NCI-H1417 treated with DMSO at 0.1 percent for 48 hours (cell line): ENCODE data around the gene EBI3.
"Not testable (repeated sequence)": the region's sequence is repeated elsewhere in the genome, so short reads cannot be mapped to it uniquely, and the experiment has no call there.

Experiments
- DNase-seq: peaks from one replicate; lab custom pipeline; 2025; lab: John Stamatoyannopoulos, UW

EBI3 gene

GRCh38 chr19:4229179-4229931 lies at the start of gene EBI3:
Gene EBI3 (plus strand): TSS chr19:4229523. CDS start chr19:4229551, 28 bp downstream.
- DNase-seq = no peak

- DNase-seq = no peak
These were observed 48.2 kb upstream of the EBI3 start for GRCh38 chr19:4181053-4181508.

DNA sequence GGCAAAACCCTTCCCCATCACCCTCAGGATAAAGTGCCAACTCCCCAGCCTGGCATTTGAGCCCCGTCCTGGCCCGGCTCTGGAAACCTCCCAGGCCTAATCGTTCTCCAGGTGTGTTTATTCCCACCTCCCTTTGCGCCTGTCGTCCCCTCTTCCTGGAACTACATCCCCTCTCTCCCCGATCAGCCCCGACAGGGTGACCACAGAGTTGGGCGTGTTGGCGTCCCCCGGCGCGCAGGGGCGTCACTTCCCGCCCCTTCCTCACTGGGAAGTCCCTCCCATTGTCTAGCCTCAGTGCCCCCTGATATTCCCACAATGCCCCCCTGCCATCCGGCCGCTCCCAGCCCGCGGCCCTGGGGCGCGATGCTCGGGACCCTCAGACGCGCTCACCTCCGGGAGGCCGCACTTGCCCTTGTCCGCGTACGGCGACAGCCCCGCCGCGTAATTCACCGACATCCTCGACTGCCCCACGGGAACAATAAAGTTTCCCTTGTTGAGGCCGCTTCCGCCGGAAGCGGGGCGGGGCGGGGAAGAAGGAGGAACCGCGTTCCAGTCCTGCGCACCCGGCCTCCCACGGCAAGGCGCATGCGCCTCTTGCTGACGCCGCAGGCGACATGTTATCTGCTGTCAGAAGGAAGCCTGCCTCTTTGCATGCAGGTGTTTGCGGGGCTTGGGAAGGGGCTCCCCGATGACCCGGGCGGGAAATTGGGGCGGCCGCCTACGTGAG lies 47.1 kb upstream of the EBI3 start, which contains the start of the genes ANKRD24 and SIRT6:
Gene ANKRD24, plus strand, starts transcription at position 606 of the 727 bp plus-strand sequence. CDS start 3,737 bp downstream, outside the sequence.
Gene SIRT6, minus strand, starts transcription at position 480 of the 727 bp plus-strand sequence. Its CDS starts 24 bp downstream, at position 456.
- peak; percentile 79 for DNase-seq

- no peak for DNase-seq
These were observed 45.2 kb upstream of the EBI3 start for GRCh38 chr19:4183967-4184717.

- no peak for DNase-seq
These were observed 44.5 kb upstream of the EBI3 start for GRCh38 chr19:4184718-4185352.

GRCh38 chr19:4185413-4186086 lies 43.8 kb upstream of the EBI3 start:
- DNase-seq = no peak

DNA sequence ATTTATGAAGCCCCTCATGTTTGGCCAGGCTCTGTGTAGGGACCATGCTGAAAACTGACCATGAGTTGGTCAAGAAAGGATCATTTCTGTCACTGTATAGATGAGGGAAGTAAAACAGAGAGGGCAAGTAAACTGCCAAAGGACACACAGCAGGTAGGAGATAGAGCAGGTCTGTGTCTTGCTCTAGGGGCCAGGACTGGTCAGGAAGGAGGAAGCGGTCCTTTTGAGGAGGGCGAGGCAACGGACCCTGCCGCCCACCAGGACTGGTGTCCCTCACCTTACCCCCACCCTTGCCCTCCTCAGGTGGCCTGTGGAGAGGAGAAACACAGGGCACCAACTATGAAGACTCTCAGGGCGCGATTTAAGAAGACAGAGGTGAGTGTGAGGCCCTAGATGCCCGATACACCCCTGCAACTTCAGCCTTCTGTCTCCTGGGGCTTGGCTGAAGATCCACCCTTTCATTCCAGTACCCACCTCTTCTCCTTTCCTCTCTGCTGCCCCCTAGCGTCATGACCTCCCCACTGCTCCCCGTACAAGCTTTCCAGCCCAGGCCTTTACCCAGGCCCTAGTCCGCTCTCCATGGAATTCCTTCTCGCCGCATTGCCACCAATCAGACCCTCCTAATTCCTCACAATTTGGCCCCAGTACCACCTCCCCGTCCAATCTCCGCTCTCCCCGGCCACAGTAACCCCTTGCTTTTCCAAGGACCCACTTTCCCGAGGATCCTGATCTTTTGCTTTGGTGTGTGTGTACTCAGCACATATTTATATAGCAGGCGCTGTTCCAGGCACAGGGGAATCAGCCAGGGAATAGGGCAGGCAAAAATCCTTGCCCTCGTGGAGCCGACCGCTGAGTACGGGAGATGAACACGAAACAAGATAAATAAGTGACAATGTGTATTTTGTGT lies 43.0 kb upstream of the EBI3 start:
- DNase-seq = no peak

DNA sequence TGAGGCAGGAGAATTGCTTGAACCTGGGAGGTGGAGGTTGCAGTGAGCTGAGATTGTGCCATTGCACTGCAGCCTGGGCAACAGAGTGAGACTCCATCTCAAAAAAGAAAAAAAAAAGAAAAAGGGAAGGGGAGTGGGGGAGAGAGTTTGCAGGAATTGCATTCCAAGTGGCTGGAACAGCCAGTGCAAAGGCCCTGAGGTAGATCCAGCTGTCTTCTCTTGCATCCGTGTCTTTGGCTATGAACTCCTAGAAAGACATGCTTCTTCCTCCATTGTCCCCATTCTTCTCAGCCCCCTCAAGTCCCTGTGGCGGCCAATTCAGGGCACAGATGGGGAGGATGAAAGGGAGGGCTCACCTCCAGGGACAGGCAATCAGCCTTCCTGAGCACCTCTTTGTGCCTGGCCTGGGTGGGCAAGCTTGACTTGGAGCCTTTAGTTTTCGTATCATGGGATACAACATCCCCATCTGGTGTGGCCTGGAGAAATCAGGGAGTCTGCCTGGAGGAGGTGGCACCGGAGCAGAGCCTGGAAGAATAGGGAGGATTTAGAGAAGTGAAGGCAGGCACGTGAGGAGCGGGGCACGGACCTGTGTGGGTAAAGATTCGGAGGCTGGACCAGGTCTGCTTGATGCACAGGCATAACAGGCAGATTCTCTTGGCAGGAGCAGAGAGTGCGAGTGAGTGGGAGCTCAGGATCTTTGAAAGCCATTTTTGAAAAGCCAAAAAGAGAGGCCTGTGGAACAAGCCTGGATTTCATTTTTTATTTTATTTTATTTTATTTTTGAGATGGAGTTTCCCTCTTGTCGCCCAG lies 41.8 kb upstream of the EBI3 start:
- no peak for DNase-seq

DNA sequence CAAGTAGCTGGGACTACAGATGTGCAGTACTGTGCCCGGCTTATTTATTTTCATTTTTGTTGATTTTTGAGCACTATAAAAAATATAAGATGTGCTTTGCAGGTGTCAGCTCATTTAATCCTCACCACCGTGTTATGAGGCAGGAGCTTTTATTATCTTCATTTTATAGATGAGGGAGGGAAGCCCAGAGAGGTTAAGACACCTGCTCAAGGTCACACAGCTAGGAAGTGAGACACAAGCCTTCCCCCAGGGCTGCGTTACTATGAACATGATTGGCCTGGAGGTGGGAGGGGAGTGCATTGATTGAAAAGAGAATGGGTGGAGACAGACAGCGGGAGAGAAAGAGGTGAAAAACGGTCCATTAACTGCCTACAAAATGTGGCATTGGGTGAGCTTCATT lies 39.7 kb upstream of the EBI3 start:
- DNase-seq = no peak

- not testable (repeated sequence) for DNase-seq
These were observed 36.8 kb upstream of the EBI3 start for GRCh38 chr19:4192537-4192936.

- DNase-seq = no peak
These were observed 35.0 kb upstream of the EBI3 start for GRCh38 chr19:4194353-4194752.

DNA sequence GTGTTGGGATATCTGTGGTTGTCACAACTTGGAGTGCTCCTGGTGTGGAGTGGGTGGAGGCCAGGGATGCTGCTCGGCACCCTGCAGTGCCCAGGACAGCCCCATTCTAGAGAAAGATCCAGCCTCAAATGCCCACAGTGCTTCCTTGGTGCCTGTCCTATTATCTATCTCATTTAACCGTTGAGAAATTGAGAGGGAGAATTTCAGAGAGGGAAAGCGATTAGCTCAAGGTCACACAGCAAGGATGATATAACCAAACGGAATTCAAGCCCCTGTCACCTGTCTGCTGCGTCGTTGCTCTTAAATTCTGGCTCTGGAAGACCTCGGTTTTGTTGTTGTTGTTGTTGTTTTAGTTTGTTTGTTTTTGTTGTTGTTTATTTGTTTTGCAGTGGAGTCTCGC lies 33.3 kb upstream of the EBI3 start:
- no peak for DNase-seq

- no peak for DNase-seq
These were observed 32.7 kb upstream of the EBI3 start for GRCh38 chr19:4196587-4197148.

DNA sequence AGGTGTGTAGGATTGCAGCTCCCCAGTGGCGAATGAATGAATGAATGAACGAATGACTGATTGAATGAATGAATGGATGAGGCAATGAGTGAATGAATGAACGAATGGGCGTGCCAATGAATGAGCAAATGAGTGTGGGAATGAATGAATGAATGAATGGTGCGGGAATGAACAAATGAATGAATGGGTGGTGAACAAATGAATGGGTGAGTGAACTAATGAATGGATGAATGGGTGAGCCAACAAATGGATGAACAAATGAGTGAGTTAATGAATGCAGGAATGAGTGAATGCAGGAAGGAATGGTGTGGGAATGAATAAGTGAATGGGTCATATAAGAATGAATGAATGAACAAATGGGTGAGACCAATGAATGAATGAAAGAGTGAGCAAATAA lies 32.1 kb upstream of the EBI3 start:
- DNase-seq = no peak

DNA sequence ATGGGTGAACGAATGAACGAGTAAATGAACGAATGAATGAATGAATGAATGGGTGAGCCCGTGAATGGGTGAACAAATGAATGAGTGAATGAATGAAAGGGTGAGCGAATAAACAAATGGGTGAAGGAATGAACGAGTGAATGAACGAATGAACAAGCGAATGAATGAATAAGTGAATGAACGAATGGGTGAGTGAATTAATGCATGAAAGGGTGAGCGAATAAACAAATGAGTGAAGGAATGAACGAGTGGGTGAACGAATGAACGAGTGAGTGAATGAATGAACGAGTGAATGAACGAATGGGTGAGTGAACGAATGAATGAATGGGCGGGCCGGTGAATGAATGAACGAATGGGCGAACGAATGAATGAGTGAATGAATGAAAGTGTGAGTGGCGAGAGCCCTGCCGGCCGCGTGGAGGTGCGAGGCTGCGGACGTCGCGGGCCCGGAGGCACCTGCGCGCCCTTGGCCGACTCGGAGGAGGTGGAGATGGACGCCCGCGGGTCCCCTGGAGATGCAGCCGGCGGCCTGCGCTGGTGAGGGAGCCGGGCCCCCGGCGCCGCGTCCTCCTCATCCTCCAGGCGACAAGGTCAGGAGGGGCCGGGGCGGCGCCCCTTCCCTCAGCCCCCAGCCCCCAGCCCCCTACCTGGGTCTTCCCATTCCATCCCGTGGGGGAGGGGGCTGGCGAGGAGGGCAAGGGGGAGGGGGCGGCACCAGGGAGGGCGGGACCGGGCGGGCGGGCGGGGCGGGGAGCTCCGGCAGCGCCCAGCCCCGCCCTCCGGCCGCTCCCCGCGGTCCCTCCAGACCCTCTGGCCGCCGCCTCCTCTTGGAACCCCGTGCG lies 31.5 kb upstream of the EBI3 start:
- DNase-seq = no peak

DNA sequence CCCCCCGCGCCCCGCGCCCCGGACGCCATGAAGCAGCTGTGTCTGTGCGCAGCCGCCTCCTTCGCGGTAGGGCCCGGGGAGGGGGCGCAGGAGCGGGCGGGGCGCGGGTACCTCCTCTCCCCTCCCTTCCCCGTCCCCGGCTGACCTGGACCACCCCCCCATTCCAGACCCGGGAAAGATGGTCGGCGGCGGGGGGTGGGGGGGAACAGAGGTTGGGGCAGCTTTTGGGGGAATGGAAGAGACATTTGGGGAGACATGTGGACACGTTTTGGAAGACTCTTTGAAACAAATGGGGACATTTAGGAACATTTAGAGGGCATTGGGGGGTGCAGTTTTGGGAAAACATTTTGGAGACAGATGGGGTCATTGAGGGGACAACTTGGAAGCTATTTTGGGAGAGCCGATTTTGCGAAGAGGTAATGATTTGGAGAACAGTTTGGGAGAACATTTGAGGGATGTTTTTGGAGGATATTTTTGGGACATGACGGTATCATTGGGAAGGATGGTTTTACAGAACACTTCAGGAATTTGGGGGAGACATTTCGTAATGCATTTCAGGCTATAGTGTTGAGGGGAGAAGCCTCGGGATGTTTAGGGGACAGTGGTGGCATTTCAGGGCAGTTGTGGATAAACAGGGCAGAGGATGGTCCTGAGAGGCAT lies 30.7 kb upstream of the EBI3 start:
- DNase-seq = no peak

- DNase-seq = peak; percentile 10
These were observed 29.5 kb upstream of the EBI3 start for GRCh38 chr19:4199699-4200293.
